Left ventricle myocardium inferior (tissue), 1 donor: Measurements from ENCODE around the gene CCDC141. TPM values are rescaled to one million over a fixed set of nuclear protein-coding genes. Genes with fewer than 3 reads are reported as not detected.

Experiments
- DNase-seq: peaks from one replicate; pipeline ENCODE4 v3.0.0-alpha.2; 2020
- H3K27ac ChIP-seq: fragments of 200-600 bp; replicated peaks from 2 replicates; pipeline ENCODE4 v1.8.0; 2021
- H3K27me3 ChIP-seq: fragments of 200-600 bp; 2 replicates; pipeline ENCODE4 v1.8.0; 2021; ENCODE audit warnings: low read depth
- H3K36me3 ChIP-seq: fragments of 200-600 bp; 2 replicates; pipeline ENCODE4 v1.8.0; 2021
- H3K4me1 ChIP-seq: fragments of 200-600 bp; 2 replicates; pipeline ENCODE4 v1.8.0; 2021
- H3K4me3 ChIP-seq: fragments of 200-600 bp; 2 replicates; pipeline ENCODE4 v1.8.0; 2021; ENCODE audit warnings: mild to moderate bottlenecking, moderate library complexity
- H3K9me3 ChIP-seq: fragments of 200-600 bp; replicated peaks from 2 replicates; pipeline ENCODE4 v1.8.0; 2021
- CTCF ChIP-seq: fragments of 200-600 bp; IDR thresholded peaks from 2 replicates; pipeline ENCODE4 v1.8.0; 2021; ENCODE audit warnings: antibody characterized with exemption, mild to moderate bottlenecking, borderline replicate concordance
- intact Hi-C: fragments of 100-400 bp; cut with micrococcal nuclease; formaldehyde crosslinking; loops from one replicate; pipeline ENCODE4 v1.11.0; 2022
- total RNA-seq: library from RNA; stranded (reverse); fragmentation: NEBNext Ultra II Directional; extraction: Animal tissue kit (Norgen Biotek cat#: 25700); gene quantifications from one replicate; pipeline ENCODE4 v1.2.1, GENCODE V29; 2021
- donor health status: DM: no; HTN: yes; CAD: no; lungs with severe emphysema.

CCDC141 gene
- total RNA-seq, 1 donor from 2014 or later = 208 TPM

GRCh38 chr2:178946494-178946893 is 103.4 kb downstream of the CCDC141 start:
- no peak for DNase-seq
- no peak overlapping the region for H3K4me3 ChIP-seq
- no peak for TF ChIP-seq CTCF
- no peaks in the 10 kb centered on the region for H3K36me3 ChIP-seq
- H3K27ac ChIP-seq = no peak overlapping the region
- peaks cover 24% of the 10 kb centered on the region for H3K4me1 ChIP-seq
- no peaks in the 10 kb centered on the region for H3K27me3 ChIP-seq
- peaks cover 5% of the 10 kb centered on the region for H3K9me3 ChIP-seq
- intact Hi-C loops = no loop called here

- Histone ChIP-seq H3K4me3 (no peak overlapping the region), H3K4me1 (peaks cover 15% of the 10 kb centered on the region), H3K36me3 (no peaks in the 10 kb centered on the region), H3K27me3 (no peaks in the 10 kb centered on the region), H3K27ac (no peak overlapping the region), H3K9me3 (peaks cover 5% of the 10 kb centered on the region)
- intact Hi-C loops = no loop called here
- no peak for TF ChIP-seq CTCF
- DNase-seq = no peak
These were observed 106.2 kb downstream of the CCDC141 start for GRCh38 chr2:178943745-178944144.

- H3K9me3 ChIP-seq = peaks cover 32% of the 10 kb centered on the region
- DNase-seq = no peak
- no peaks in the 10 kb centered on the region for H3K4me1 ChIP-seq
- no peak overlapping the region for H3K27ac ChIP-seq
- no peak overlapping the region for H3K4me3 ChIP-seq
- intact Hi-C loops = no loop called here
- peaks cover 27% of the 10 kb centered on the region for H3K36me3 ChIP-seq
- H3K27me3 ChIP-seq = no peaks in the 10 kb centered on the region
- no peak for TF ChIP-seq CTCF
These were observed 115.4 kb downstream of the CCDC141 start for GRCh38 chr2:178934571-178934970.

- no peak for DNase-seq
- no peak overlapping the region for H3K27ac ChIP-seq
- intact Hi-C loops = no loop called here
These were observed 116.4 kb downstream of the CCDC141 start for GRCh38 chr2:178933493-178933892.

GRCh38 chr2:178928077-178928476 is 121.9 kb downstream of the CCDC141 start:
- intact Hi-C loops = no loop called here
- Histone ChIP-seq H3K4me3 (no peak overlapping the region), H3K9me3 (peaks cover 15% of the 10 kb centered on the region), H3K4me1 (peaks cover 9% of the 10 kb centered on the region), H3K27ac (no peak overlapping the region), H3K27me3 (no peaks in the 10 kb centered on the region), H3K36me3 (peaks cover 12% of the 10 kb centered on the region)
- no peak for DNase-seq
- no peak for TF ChIP-seq CTCF

More at GRCh38 chr2:178933493-178933892, 116.4 kb downstream of the CCDC141 start:
- H3K9me3 ChIP-seq = peaks cover 32% of the 10 kb centered on the region
- H3K27me3 ChIP-seq = no peaks in the 10 kb centered on the region
- TF ChIP-seq CTCF = no peak
- peaks cover 3% of the 10 kb centered on the region for H3K4me1 ChIP-seq
- H3K36me3 ChIP-seq = peaks cover 27% of the 10 kb centered on the region
- H3K4me3 ChIP-seq = no peak overlapping the region

- Histone ChIP-seq H3K4me1 (peaks cover 16% of the 10 kb centered on the region), H3K27me3 (no peaks in the 10 kb centered on the region), H3K9me3 (peaks cover 15% of the 10 kb centered on the region), H3K36me3 (peaks cover 12% of the 10 kb centered on the region), H3K4me3 (no peak overlapping the region), H3K27ac (no peak overlapping the region)
- TF ChIP-seq CTCF = no peak
- intact Hi-C loops = no loop called here
- no peak for DNase-seq
These were observed 122.8 kb downstream of the CCDC141 start for GRCh38 chr2:178927173-178927572.
